Activated T-helper 2 cell treated with anti-CD3 and anti-CD28 coated beads, Interferon-gamma antibody, Interleukin-2, Interleukin-4, amounts not matched to agents 10 μg/mL and 5 μg/mL and 100 μg/mL, durations not matched to agents 14 hours and 24 hours and 36 hours (primary cell): ENCODE measurements around the gene MYO5A. TPM values are rescaled to one million over a fixed set of nuclear protein-coding genes. Genes with fewer than 3 reads are reported as not detected.
"Not testable (repeated sequence)": the region's sequence is repeated elsewhere in the genome, so short reads cannot be mapped to it uniquely, and the experiment has no call there.

ENCODE experiments used
- DNase-seq: peaks from one replicate; pipeline ENCODE4 v3.0.0; 2021; ENCODE audit warnings: low spot score
- H3K27ac Mint-ChIP-seq: one replicate; pipeline ENCODE4 v1.8.0; 2021; ENCODE audit warnings: mixed read lengths
- H3K27me3 Mint-ChIP-seq: one replicate; pipeline ENCODE4 v1.8.0; 2021; ENCODE audit warnings: low read depth, mixed read lengths
- H3K36me3 Mint-ChIP-seq: one replicate; pipeline ENCODE4 v1.8.0; 2021; ENCODE audit warnings: low read depth, mixed read lengths
- H3K4me1 Mint-ChIP-seq: one replicate; pipeline ENCODE4 v1.8.0; 2021; ENCODE audit warnings: low read depth, mixed read lengths
- H3K4me3 Mint-ChIP-seq: one replicate; pipeline ENCODE4 v1.8.0; 2021; ENCODE audit warnings: low read depth, mild to moderate bottlenecking, moderate library complexity, mixed read lengths
- H3K9me3 Mint-ChIP-seq: one replicate; pipeline ENCODE4 v1.8.0; 2021; ENCODE audit warnings: mixed read lengths
- intact Hi-C: fragments of 100-400 bp; cut with micrococcal nuclease; formaldehyde crosslinking; loops from one replicate; pipeline ENCODE4 v1.15.1; 2023
- total RNA-seq: library from RNA; stranded (reverse); gene quantifications from 2 replicates; pipeline ENCODE4 v1.2.3, GENCODE V29; 2022

The MYO5A gene
- total RNA-seq, 1 donor from 2014 or later, result 23.6 TPM

GRCh38 chr15:52288986-52289385 lies 239.7 kb downstream of the MYO5A start:
- Mint-ChIP-seq H3K9me3 (no peaks in the 10 kb centered on the region), H3K4me3 (no peak overlapping the region), H3K27me3 (peaks cover 23% of the 10 kb centered on the region), H3K4me1 (peaks cover 13% of the 10 kb centered on the region), H3K27ac (no peak overlapping the region), H3K36me3 (no peaks in the 10 kb centered on the region)
- intact Hi-C loops, result no loop called here
- no peak for DNase-seq

GRCh38 chr15:52288051-52288942 lies 240.4 kb downstream of the MYO5A start:
- Mint-ChIP-seq H3K9me3 (no peaks in the 10 kb centered on the region), H3K27me3 (peaks cover 17% of the 10 kb centered on the region), H3K4me3 (no peak overlapping the region), H3K27ac (no peak overlapping the region), H3K4me1 (peaks cover 9% of the 10 kb centered on the region), H3K36me3 (no peaks in the 10 kb centered on the region)
- DNase-seq, result no peak
- intact Hi-C loops, result no loop called here

DNA sequence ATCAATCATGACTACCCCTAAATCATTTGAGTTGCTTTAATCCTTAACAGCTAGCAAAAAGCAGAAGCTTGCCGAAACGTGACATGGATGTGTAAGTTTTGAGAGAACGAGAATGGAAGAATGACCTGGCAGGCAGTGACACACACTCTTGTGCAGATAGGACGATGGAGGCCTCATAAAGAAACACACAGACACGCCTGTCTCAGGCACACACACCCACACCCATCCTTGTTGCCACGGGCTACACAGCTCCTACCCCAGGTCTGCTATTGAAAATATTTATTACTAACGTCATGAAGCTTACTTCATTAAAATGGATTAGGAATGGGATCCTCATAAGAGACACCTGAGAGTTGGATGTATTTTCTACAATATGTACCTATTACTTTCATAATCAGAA lies 241.6 kb downstream of the MYO5A start:
- H3K27me3 Mint-ChIP-seq, result peaks cover 10% of the 10 kb centered on the region
- H3K9me3 Mint-ChIP-seq, result no peaks in the 10 kb centered on the region
- DNase-seq, result no peak
- no peak overlapping the region for H3K4me3 Mint-ChIP-seq
- H3K27ac Mint-ChIP-seq, result no peak overlapping the region
- H3K4me1 Mint-ChIP-seq, result peaks cover 9% of the 10 kb centered on the region
- no peaks in the 10 kb centered on the region for H3K36me3 Mint-ChIP-seq
- intact Hi-C loops, result no loop called here

DNA sequence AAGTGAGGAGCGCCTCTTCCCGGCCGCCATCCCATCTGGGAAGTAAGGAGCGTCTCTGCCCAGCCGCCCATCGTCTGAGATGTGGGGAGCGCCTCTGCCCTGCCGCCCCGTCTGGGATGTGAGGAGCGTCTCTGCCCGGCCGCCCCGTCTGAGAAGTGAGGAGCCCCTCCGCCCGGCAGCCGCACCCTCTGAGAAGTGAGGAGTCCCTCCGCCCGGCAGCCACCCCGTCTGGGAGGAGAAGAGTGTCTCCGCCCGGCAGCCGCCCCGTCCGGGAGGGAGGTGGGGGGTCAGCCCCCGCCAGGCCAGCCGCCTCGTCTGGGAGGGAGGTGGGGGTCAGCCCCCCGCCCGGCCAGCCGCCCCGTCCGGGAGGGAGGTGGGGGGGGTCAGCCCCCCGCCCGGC lies 242.7 kb downstream of the MYO5A start:
- intact Hi-C loops, H3K27ac Mint-ChIP-seq, H3K4me3 Mint-ChIP-seq, H3K36me3 Mint-ChIP-seq, H3K4me1 Mint-ChIP-seq, H3K27me3 Mint-ChIP-seq, H3K9me3 Mint-ChIP-seq, DNase-seq: not testable (repeated sequence)

DNA sequence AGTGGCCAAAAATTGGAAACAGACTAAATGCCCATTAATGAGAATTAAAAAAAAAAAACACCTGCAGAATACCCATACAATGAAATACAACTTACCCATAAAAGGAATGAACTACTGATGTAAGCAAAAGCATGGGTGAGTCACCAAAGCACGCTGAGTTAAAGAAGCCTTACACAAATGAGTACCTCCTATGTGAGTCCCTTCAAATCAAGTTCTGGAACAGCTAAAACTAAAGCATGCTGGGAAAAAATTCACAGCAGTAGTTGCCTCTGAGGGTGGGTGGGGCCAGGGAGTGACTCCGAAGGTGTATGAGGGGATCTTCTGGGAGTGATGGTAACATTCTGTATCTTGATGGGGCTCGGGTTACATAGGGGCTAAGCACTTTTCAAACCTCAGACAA lies 244.5 kb downstream of the MYO5A start:
- H3K36me3 Mint-ChIP-seq, result no peaks in the 10 kb centered on the region
- H3K4me3 Mint-ChIP-seq, result no peak overlapping the region
- intact Hi-C loops, result no loop called here
- H3K9me3 Mint-ChIP-seq, result no peaks in the 10 kb centered on the region
- no peaks in the 10 kb centered on the region for H3K4me1 Mint-ChIP-seq
- no peak for DNase-seq
- H3K27me3 Mint-ChIP-seq, result peaks cover 8% of the 10 kb centered on the region
- H3K27ac Mint-ChIP-seq, result no peak overlapping the region

DNA sequence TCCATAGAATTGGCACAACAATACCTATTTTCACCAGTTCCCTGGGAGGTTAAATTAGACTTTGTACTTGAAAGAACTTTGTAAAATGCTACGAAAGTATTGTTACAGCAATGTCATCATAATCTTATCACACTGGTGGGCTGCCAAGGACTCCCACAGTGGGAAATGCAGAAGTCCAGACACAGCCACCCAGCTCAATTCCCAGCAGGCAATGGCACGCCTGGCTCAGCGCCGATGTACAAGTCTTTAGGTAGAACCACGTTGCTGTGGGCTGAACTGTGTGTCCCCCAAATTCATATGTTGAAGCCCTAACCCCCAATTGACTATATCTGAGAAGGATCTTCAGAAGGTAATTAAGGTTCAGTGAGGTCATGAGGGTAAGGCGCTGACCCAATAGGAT lies 245.4 kb downstream of the MYO5A start:
- intact Hi-C loops, result no loop called here
- Mint-ChIP-seq H3K27ac (no peak overlapping the region), H3K9me3 (no peaks in the 10 kb centered on the region), H3K36me3 (no peaks in the 10 kb centered on the region), H3K4me3 (no peak overlapping the region), H3K27me3 (peaks cover 8% of the 10 kb centered on the region), H3K4me1 (no peaks in the 10 kb centered on the region)
- DNase-seq, result no peak

DNA sequence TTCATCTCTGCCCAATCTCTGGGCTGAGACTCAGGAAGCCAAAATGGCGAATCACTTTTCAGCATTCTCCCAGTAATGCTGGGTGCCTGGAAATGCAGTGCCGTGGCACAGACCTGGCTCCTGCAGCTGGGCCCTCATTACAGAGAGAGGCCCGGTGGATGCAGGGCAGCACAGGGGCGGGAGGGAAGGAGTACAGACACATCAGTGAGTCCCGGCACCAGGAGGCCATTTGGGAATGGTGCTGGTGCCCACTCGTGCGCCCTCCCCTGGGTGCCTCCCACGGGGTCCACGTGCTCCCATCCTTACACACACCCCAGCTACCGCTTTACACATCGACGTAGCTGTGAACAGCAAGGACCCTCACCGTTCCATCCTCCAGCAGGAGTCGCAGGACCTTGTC lies 246.3 kb downstream of the MYO5A start:
- Mint-ChIP-seq H3K27ac (no peak overlapping the region), H3K27me3 (peaks cover 8% of the 10 kb centered on the region), H3K4me1 (no peaks in the 10 kb centered on the region), H3K4me3 (no peak overlapping the region), H3K36me3 (no peaks in the 10 kb centered on the region), H3K9me3 (no peaks in the 10 kb centered on the region)
- no peak for DNase-seq
- intact Hi-C loops, result no loop called here

DNA sequence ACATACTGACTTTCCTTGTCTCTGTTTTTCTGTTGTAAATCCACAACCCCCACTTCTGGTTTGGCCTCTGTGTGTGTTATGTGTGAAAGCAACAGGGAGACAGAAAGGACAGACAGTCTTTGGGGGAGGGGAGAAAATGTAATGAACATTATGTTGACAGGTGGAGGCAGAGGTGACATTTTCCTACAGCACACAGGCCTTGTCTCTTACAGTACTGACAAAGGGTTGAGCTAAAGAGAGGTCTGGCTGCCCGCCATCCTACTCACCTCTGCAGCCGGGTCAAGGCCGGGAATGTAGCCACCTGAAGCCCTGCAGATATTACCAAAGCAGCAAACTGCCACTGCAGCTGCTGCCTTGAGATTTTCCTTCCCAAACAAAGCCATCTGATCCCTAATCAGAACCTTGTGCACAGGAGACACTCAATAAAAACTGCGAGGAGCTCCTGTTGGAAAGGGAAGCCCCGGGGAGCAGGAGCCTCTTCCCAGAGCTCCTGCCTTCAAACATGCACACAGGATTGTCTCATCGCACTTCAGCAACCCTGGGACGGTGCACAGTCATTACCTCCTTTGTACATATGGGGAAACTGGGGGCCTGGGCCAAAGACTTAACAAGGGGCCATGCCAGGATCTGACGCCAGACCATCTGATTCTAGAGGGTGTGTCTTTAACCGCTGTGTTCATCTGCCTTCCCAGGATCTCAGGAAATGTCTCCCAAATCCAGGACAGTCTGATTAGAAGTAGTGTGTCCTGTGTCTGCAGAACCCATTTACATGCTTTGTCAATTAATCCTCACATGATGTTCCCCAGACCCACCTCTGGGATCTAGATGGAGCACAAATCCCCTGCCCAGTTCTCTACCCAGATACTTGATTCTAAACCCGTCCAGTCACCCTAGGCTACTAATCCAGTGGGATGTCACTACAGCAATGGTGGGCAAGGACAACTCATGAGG lies 247.3 kb downstream of the MYO5A start:
- no peaks in the 10 kb centered on the region for H3K4me1 Mint-ChIP-seq
- no peak for DNase-seq
- H3K27ac Mint-ChIP-seq, result no peak overlapping the region
- H3K36me3 Mint-ChIP-seq, result no peaks in the 10 kb centered on the region
- intact Hi-C loops, result no loop called here
- H3K4me3 Mint-ChIP-seq, result no peak overlapping the region
- peaks cover 8% of the 10 kb centered on the region for H3K27me3 Mint-ChIP-seq
- H3K9me3 Mint-ChIP-seq, result no peaks in the 10 kb centered on the region

GRCh38 chr15:52280326-52281084 lies 248.2 kb downstream of the MYO5A start:
- peaks cover 12% of the 10 kb centered on the region for H3K27me3 Mint-ChIP-seq
- DNase-seq, result no peak
- no peaks in the 10 kb centered on the region for H3K9me3 Mint-ChIP-seq
- H3K4me3 Mint-ChIP-seq, result no peak overlapping the region
- no peaks in the 10 kb centered on the region for H3K36me3 Mint-ChIP-seq
- no peak overlapping the region for H3K27ac Mint-ChIP-seq
- H3K4me1 Mint-ChIP-seq, result no peaks in the 10 kb centered on the region
- intact Hi-C loops, result no loop called here

DNA sequence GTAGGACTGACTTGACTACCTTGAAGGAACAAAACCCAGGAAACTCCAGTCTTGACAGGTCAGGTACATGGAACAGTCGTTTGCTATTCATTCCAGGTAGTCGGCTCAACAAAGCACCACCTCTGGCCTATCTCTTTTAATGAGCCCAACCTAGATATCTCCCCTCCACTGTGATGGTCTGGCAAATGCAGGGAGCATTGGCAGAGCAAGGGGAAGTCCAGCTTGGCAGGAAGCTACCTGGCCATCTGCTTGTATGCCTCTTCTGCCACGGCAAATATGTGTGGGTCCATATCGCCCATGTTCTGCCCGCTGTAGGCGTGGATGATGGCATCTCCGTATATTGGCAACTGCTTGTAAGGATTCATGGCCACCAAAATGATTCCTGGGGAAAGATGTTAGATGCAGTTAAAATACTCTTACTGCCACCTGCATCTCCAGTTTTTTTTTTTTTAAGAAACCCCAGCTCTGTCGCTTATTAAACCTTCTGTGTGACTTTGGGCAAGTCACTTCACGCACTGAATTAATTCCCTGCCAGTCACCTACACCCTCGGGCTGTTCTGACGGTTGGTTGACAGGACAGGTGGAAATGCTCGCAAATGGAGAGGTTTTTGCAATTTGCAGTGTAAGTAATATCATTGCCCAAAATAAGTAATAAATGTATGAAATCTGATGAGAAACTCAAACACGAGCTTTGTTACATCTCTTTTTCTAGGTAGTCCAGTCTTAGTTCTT lies 249.9 kb downstream of the MYO5A start:
- intact Hi-C loops, result no loop called here
- Mint-ChIP-seq H3K4me3 (no peak overlapping the region), H3K9me3 (no peaks in the 10 kb centered on the region), H3K27ac (no peak overlapping the region), H3K27me3 (peaks cover 14% of the 10 kb centered on the region), H3K36me3 (no peaks in the 10 kb centered on the region), H3K4me1 (no peaks in the 10 kb centered on the region)
- no peak for DNase-seq

DNA sequence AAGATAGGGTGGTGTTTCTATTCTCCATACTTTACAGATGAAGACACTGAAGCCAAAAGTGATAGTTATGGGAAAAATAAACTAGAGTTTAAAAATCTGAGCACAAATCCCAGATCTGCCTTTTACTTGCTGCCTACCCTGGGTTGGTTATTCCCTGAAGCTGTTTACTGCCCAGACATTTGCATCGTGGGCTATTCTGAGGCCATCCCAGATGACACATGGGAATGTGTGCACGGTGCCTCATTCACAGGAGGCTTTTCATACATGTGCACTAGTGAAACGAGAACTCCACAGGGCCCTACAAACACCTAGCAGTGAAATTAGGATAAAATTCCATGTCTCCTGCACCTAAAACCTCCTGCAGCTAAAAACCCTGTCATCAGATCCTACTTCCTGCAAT lies 250.5 kb downstream of the MYO5A start:
- no peak overlapping the region for H3K4me3 Mint-ChIP-seq
- H3K36me3 Mint-ChIP-seq, result no peaks in the 10 kb centered on the region
- H3K27ac Mint-ChIP-seq, result no peak overlapping the region
- no peaks in the 10 kb centered on the region for H3K4me1 Mint-ChIP-seq
- no peak for DNase-seq
- intact Hi-C loops, result no loop called here
- peaks cover 15% of the 10 kb centered on the region for H3K27me3 Mint-ChIP-seq
- no peaks in the 10 kb centered on the region for H3K9me3 Mint-ChIP-seq

DNA sequence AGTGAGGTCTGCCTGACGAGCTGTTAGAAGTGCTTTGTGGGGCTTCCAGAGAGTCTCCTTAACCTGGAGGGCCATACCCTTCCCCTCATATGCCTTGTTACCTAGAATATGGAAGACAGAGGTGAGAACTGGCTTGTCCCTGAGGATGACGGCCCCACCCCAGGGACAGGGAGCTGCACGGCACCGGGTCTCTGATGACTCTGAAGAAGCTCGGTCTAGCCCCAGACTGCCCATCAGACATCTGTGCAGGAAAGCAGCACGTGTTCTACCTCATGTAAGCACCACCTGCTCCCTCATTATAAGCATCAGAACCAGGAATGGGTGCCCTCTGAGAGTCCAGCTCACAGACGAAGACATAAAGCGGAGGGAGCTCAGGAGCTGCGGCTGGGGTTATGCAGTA lies 251.1 kb downstream of the MYO5A start:
- no peaks in the 10 kb centered on the region for H3K9me3 Mint-ChIP-seq
- DNase-seq, result no peak
- no peak overlapping the region for H3K4me3 Mint-ChIP-seq
- peaks cover 13% of the 10 kb centered on the region for H3K27me3 Mint-ChIP-seq
- H3K27ac Mint-ChIP-seq, result no peak overlapping the region
- no peaks in the 10 kb centered on the region for H3K4me1 Mint-ChIP-seq
- intact Hi-C loops, result no loop called here
- no peaks in the 10 kb centered on the region for H3K36me3 Mint-ChIP-seq
